ENCODE data around the gene TMEM62. TPM values are rescaled to one million over a fixed set of nuclear protein-coding genes. Genes with fewer than 3 reads are reported as not detected.

The TMEM62 gene
- total and polyA plus RNA-seq, 4 donors: 4.5 to 14.0 (median 10.6) TPM

DNA sequence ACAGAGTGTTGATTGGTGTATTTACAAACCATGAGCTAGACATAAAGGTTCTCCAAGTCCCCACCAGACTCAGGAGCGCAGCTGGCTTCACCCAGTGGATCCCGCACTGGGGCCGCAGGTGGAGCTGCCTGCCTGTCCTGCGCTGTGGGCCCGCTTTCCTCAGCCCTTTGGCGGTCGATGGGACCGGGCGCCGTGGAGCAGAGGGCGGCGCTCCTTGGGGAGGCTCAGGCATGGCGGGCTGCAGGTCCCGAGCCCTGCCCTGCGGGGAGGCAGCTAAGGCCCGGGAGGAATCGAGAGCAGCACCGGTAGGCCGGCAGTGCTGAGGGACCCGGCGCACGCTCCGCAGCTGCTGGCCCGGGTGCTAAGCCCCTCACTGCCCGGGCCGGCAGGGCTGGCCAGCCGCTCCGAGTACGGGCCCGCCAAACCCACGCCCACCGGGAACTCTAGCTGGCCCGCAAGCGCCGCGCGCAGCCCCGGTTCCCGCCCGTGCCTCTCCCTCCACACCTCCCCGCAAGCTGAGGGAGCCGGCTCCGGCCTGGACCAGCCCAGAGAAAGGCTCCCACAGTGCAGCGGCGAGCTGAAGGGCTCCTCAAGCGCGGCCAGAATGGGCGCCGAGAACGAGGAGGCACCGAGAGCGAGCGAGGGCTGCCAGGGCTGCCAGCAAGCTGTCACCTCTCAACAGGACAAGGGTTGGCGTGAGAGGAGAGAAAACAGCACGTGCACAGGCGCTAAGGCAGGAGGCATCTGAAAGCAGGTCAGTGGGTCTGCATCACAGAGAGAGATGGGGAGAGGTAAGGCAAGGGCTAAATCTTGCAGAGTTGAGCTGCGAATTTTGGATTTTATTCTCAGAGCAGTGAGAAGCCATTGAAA, 93.3 kb downstream of the TMEM62 start:
- 96% methylated on average over 57 of the region's 57 CpGs for WGBS
- H3K27ac ChIP-seq (ENCODE audit: low read depth in 1 of 2, low read length in 2 of 2): no peak overlapping the region
- peaks cover 0 to 2% (median 0%) of the 10 kb centered on the region in 4 donors for H3K4me1 ChIP-seq (ENCODE audit: control insufficient read depth in 4 of 4, insufficient read depth in 4 of 4, low read length in 3 of 4)

DNA sequence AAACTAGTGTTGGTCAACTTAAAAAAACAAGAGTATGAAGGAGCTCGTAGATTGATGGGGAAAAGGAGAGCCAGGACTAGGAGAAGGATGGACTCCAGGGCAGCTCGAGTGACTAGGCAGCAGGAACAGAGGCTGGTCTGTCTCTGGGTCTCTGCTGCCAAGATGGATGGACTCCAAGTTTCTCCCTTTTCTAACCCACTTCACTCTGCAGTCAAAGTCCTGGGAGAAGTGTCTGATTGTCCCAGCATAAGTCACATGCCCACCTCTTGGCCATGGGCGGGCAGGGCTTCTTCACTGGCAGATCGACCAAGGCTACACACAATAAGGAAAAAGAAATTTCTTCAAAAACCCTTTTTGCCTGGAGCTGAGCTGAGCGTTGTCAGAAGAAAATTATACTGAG, 96.6 kb downstream of the TMEM62 start:
- Histone ChIP-seq H3K4me3 (ENCODE audit: low read depth in 1 of 3, low read length in 3 of 3) (no peak overlapping the region), H3K27me3 (ENCODE audit: control insufficient read depth in 4 of 4, insufficient read depth in 4 of 4, low read length in 3 of 4) (peaks cover 0 to 2% (median 0%) of the 10 kb centered on the region in 4 donors), H3K9me3 (ENCODE audit: control insufficient read depth in 4 of 4, low read length in 3 of 4) (no peaks in the 10 kb centered on the region), H3K27ac (ENCODE audit: low read depth in 1 of 2, low read length in 2 of 2) (no peak overlapping the region), H3K9ac (ENCODE audit: low read depth in 1 of 2, low read length in 2 of 2) (no peak overlapping the region), H3K36me3 (ENCODE audit: control insufficient read depth in 4 of 4, insufficient read depth in 3 of 4, low read depth in 1 of 4, low read length in 3 of 4) (no peaks in the 10 kb centered on the region), H3K4me1 (ENCODE audit: control insufficient read depth in 4 of 4, insufficient read depth in 4 of 4, low read length in 3 of 4) (no peaks in the 10 kb centered on the region)
- TF ChIP-seq RXRA (IDR thresholded peaks at IDR 0.05) (no peak), YY1 (IDR thresholded peaks at IDR 0.05) (no peak), EGR1 (IDR thresholded peaks at IDR 0.05; ENCODE audit: low read depth in 2 of 2) (no peak), ZBTB33 (IDR thresholded peaks at IDR 0.05) (no peak), HNF4G (IDR thresholded peaks at IDR 0.05) (no peak), SP1 (IDR thresholded peaks at IDR 0.05) (no peak)
- TF ChIP-seq, protein P1, sequence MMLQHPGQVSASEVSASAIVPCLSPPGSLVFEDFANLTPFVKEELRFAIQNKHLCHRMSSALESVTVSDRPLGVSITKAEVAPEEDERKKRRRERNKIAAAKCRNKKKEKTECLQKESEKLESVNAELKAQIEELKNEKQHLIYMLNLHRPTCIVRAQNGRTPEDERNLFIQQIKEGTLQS (IDR thresholded peaks at IDR 0.05): no peak
- 89% methylated on average over 5 of the region's 5 CpGs for WGBS
- DNase-seq (ENCODE audit: low spot score): no peak

More for the DNA sequence above, 93.3 kb downstream of the TMEM62 start:
- TF ChIP-seq CTCF (IDR thresholded peaks at IDR 0.05; ENCODE audit: low read depth, low read length, missing input control): no peak
- no peak for DNase-seq (ENCODE audit: low spot score)
- Histone ChIP-seq H3K36me3 (ENCODE audit: control insufficient read depth in 4 of 4, insufficient read depth in 3 of 4, low read depth in 1 of 4, low read length in 3 of 4) (no peaks in the 10 kb centered on the region), H3K27me3 (ENCODE audit: control insufficient read depth in 4 of 4, insufficient read depth in 4 of 4, low read length in 3 of 4) (peaks cover 0 to 2% (median 0%) of the 10 kb centered on the region in 4 donors), H3K9ac (ENCODE audit: low read depth in 1 of 2, low read length in 2 of 2) (no peak overlapping the region), H3K4me3 (ENCODE audit: low read depth in 1 of 3, low read length in 3 of 3) (no peak overlapping the region), H3K9me3 (ENCODE audit: control insufficient read depth in 4 of 4, low read length in 3 of 4) (no peaks in the 10 kb centered on the region)

GRCh38 chr15:43230640-43231115, 97.3 kb downstream of the TMEM62 start:
- no peak overlapping the region for H3K4me3 ChIP-seq (ENCODE audit: low read depth in 1 of 3, low read length in 3 of 3)
- 75% methylated on average over 2 of the region's 2 CpGs for WGBS
- peaks cover 0 to 2% (median 0%) of the 10 kb centered on the region in 4 donors for H3K27me3 ChIP-seq (ENCODE audit: control insufficient read depth in 4 of 4, insufficient read depth in 4 of 4, low read length in 3 of 4)
- H3K36me3 ChIP-seq (ENCODE audit: control insufficient read depth in 4 of 4, insufficient read depth in 3 of 4, low read depth in 1 of 4, low read length in 3 of 4): no peaks in the 10 kb centered on the region
- H3K4me1 ChIP-seq (ENCODE audit: control insufficient read depth in 4 of 4, insufficient read depth in 4 of 4, low read length in 3 of 4): no peaks in the 10 kb centered on the region
- H3K27ac ChIP-seq (ENCODE audit: low read depth in 1 of 2, low read length in 2 of 2): no peak overlapping the region
- DNase-seq (ENCODE audit: low spot score): no peak
- H3K9ac ChIP-seq (ENCODE audit: low read depth in 1 of 2, low read length in 2 of 2): no peak overlapping the region
- no peaks in the 10 kb centered on the region for H3K9me3 ChIP-seq (ENCODE audit: control insufficient read depth in 4 of 4, low read length in 3 of 4)
- no peak for TF ChIP-seq CTCF (IDR thresholded peaks at IDR 0.05; ENCODE audit: low read depth, low read length, missing input control)
- TF ChIP-seq EGR1 (IDR thresholded peaks at IDR 0.05; ENCODE audit: low read depth in 2 of 2): no peak
- no peak for TF ChIP-seq MAX (IDR thresholded peaks at IDR 0.05)
- no peak for TF ChIP-seq SP1 (IDR thresholded peaks at IDR 0.05)
- TF ChIP-seq RAD21 (IDR thresholded peaks at IDR 0.05): no peak
- no peak for TF ChIP-seq YY1 (IDR thresholded peaks at IDR 0.05)
- TF ChIP-seq RXRA (IDR thresholded peaks at IDR 0.05): no peak
- TF ChIP-seq REST (IDR thresholded peaks at IDR 0.05): no peak
- TF ChIP-seq, protein P1 (IDR thresholded peaks at IDR 0.05): no peak
- TF ChIP-seq NR2F2 (IDR thresholded peaks at IDR 0.05): no peak
- no peak for TF ChIP-seq FOXA2 (IDR thresholded peaks at IDR 0.05)
- TF ChIP-seq TAF1 (conservative IDR thresholded peaks at IDR 0.05): no peak
- no peak for TF ChIP-seq FOXA1 (IDR thresholded peaks at IDR 0.05)

Data from liver (tissue), 9 donors.